Endothelial cell of umbilical vein (primary cell): ENCODE measurements around the gene POC5.

Source experiments
- CTCF ChIP-seq, 2 donors: IDR thresholded peaks; 1 replicate in 1 of 2; 2 replicates in 1 of 2; pipeline ENCODE4 v1.5.1; 2011; ENCODE audit warnings: low read length in 2 of 2, mild to moderate bottlenecking in 2 of 2, moderate library complexity in 2 of 2, control low read depth in 1 of 2, inconsistent platforms in 1 of 2, low read depth in 1 of 2; ENCODE audit not compliant: insufficient read depth in 1 of 2; ENCODE audit errors: extremely low read depth in 1 of 2
- EZH2 ChIP-seq: IDR thresholded peaks from 2 replicates; pipeline ENCODE4 v1.6.1; 2012; ENCODE audit warnings: borderline replicate concordance, low read depth, mild to moderate bottlenecking, moderate library complexity, low read length, inconsistent platforms; ENCODE audit not compliant: severe bottlenecking
- FOS ChIP-seq: IDR thresholded peaks from 2 replicates; pipeline ENCODE4 v1.6.1; 2011; ENCODE audit warnings: mild to moderate bottlenecking, low read length, moderate library complexity, borderline replicate concordance; ENCODE audit not compliant: insufficient read depth
- GATA2 ChIP-seq: IDR thresholded peaks from 2 replicates; pipeline ENCODE4 v1.7.0; 2011; ENCODE audit warnings: low read depth, mild to moderate bottlenecking, moderate library complexity, mixed read lengths, low read length; ENCODE audit not compliant: insufficient read length, insufficient read depth
- JUN ChIP-seq: IDR thresholded peaks from 2 replicates; pipeline ENCODE4 v1.6.1; 2011; ENCODE audit warnings: borderline replicate concordance, low read depth; ENCODE audit not compliant: insufficient read length, insufficient read depth
- MYC ChIP-seq: IDR thresholded peaks from one replicate; pipeline ENCODE4 v1.6.1; 2011; ENCODE audit warnings: mild to moderate bottlenecking, low read depth, low read length
- POLR2A ChIP-seq: IDR thresholded peaks from 2 replicates; pipeline ENCODE4 v1.6.1; 2012; ENCODE audit warnings: low read depth, mild to moderate bottlenecking, control low read depth, low read length
- POLR2AphosphoS5 ChIP-seq: IDR thresholded peaks from 2 replicates; pipeline ENCODE4 v1.6.1; 2012; ENCODE audit warnings: low read depth, mild to moderate bottlenecking, control low read depth, low read length, moderate library complexity; ENCODE audit not compliant: insufficient read depth
- TF ChIP-seq, protein P1 (sequence below): IDR thresholded peaks from 2 replicates; pipeline ENCODE4 v1.6.1; 2011; ENCODE audit not compliant: insufficient read depth, insufficient read length

- TF ChIP-seq JUN = no peak
- no peak for TF ChIP-seq CTCF (IDR thresholded peaks at IDR 0.05; ENCODE audit: extremely low read depth in 1 of 2, insufficient read depth in 1 of 2, low read depth in 1 of 2, low read length in 2 of 2)
- no peak for TF ChIP-seq POLR2AphosphoS5
- TF ChIP-seq EZH2 = no peak
- TF ChIP-seq, protein P1, sequence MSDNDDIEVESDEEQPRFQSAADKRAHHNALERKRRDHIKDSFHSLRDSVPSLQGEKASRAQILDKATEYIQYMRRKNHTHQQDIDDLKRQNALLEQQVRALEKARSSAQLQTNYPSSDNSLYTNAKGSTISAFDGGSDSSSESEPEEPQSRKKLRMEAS = no peak
- TF ChIP-seq POLR2A = no peak
- TF ChIP-seq MYC = no peak
- no peak for TF ChIP-seq FOS
- TF ChIP-seq GATA2 = no peak
Measured at GRCh38 chr5:75671506-75671905, 45.7 kb downstream of the POC5 start.
